Glomerular visceral epithelial cell (primary cell): ENCODE measurements around the gene GPC1.
"Not testable (repeated sequence)": the region's sequence is repeated elsewhere in the genome, so short reads cannot be mapped to it uniquely, and the experiment has no call there.

ENCODE experiments used
- DNase-seq: peaks from one replicate; pipeline ENCODE4 v3.0.0-alpha.2; 2016; ENCODE audit errors: extremely low spot score

The GPC1 gene

GRCh38 chr2:240467149-240467642 lies 31.7 kb downstream of the GPC1 start:
- no peak for DNase-seq

- DNase-seq: no peak
Observed at GRCh38 chr2:240467659-240468302, 32.3 kb downstream of the GPC1 start.

- no peak for DNase-seq
Observed at GRCh38 chr2:240468303-240469238, 33.1 kb downstream of the GPC1 start.

- no peak for DNase-seq
Observed at GRCh38 chr2:240469239-240469636, 33.8 kb downstream of the GPC1 start.

GRCh38 chr2:240469740-240470139 lies 34.3 kb downstream of the GPC1 start:
- no peak for DNase-seq

GRCh38 chr2:240472078-240472790 lies 36.8 kb downstream of the GPC1 start:
- no peak for DNase-seq

GRCh38 chr2:240473211-240473610 lies 37.7 kb downstream of the GPC1 start:
- DNase-seq: no peak

GRCh38 chr2:240477916-240478315 lies 42.5 kb downstream of the GPC1 start:
- no peak for DNase-seq

- no peak for DNase-seq
Observed at GRCh38 chr2:240478346-240479110, 43.1 kb downstream of the GPC1 start.

- DNase-seq: no peak
Observed at GRCh38 chr2:240479111-240479501, 43.6 kb downstream of the GPC1 start.

GRCh38 chr2:240480834-240481623 lies 45.6 kb downstream of the GPC1 start:
- DNase-seq: no peak

- no peak for DNase-seq
Observed at GRCh38 chr2:240481720-240482119, 46.3 kb downstream of the GPC1 start.

- no peak for DNase-seq
Observed at GRCh38 chr2:240482141-240482540, 46.7 kb downstream of the GPC1 start.

- no peak for DNase-seq
Observed at GRCh38 chr2:240491483-240491882, 56.0 kb downstream of the GPC1 start.

GRCh38 chr2:240494194-240494793 lies 58.8 kb downstream of the GPC1 start:
- no peak for DNase-seq

- not testable (repeated sequence) for DNase-seq
Observed at GRCh38 chr2:240494942-240495341, 59.5 kb downstream of the GPC1 start.

GRCh38 chr2:240497082-240497481 lies 61.6 kb downstream of the GPC1 start:
- not testable (repeated sequence) for DNase-seq

GRCh38 chr2:240498171-240498957 lies 62.9 kb downstream of the GPC1 start:
- DNase-seq: no peak

- no peak for DNase-seq
Observed at GRCh38 chr2:240498958-240499260, 63.4 kb downstream of the GPC1 start.
